GM12891 (cell line): ENCODE results near the gene RCOR1.
"Not testable (repeated sequence)": the region's sequence is repeated elsewhere in the genome, so short reads cannot be mapped to it uniquely, and the experiment has no call there.

ENCODE experiments used
- DNase-seq: peaks from one replicate; pipeline ENCODE4 v3.0.0; 2011; ENCODE audit warnings: low spot score; ENCODE audit not compliant: insufficient read length
- FAIRE-seq: peaks from 2 replicates; lab custom pipeline; 2011; peaks lifted over from hg19 to GRCh38; lab: Jason Lieb, UNC
- PAX5 ChIP-seq: IDR thresholded peaks from 2 replicates; pipeline ENCODE4 v1.6.1; 2011; ENCODE audit warnings: low read length, moderate library complexity, mild to moderate bottlenecking; ENCODE audit not compliant: insufficient read depth, severe bottlenecking
- POLR2A ChIP-seq: IDR thresholded peaks from 2 replicates; pipeline ENCODE4 v1.6.1; 2011; ENCODE audit warnings: low read depth, low read length, control low read depth
- POLR2AphosphoS5 ChIP-seq: IDR thresholded peaks from 2 replicates; pipeline ENCODE4 v1.6.1; 2011; ENCODE audit warnings: low read depth, low read length, control low read depth
- POU2F2 ChIP-seq: IDR thresholded peaks from 2 replicates; pipeline ENCODE4 v1.6.1; 2011; ENCODE audit warnings: low read depth, mild to moderate bottlenecking, control low read depth, low read length, moderate library complexity
- SPI1 ChIP-seq: IDR thresholded peaks from 2 replicates; pipeline ENCODE4 v1.6.1; 2011; ENCODE audit warnings: low read depth, low read length, control low read depth
- TAF1 ChIP-seq: IDR thresholded peaks from 2 replicates; pipeline ENCODE4 v1.6.1; 2011; ENCODE audit warnings: low read depth, low read length, control low read depth

Gene RCOR1

DNA sequence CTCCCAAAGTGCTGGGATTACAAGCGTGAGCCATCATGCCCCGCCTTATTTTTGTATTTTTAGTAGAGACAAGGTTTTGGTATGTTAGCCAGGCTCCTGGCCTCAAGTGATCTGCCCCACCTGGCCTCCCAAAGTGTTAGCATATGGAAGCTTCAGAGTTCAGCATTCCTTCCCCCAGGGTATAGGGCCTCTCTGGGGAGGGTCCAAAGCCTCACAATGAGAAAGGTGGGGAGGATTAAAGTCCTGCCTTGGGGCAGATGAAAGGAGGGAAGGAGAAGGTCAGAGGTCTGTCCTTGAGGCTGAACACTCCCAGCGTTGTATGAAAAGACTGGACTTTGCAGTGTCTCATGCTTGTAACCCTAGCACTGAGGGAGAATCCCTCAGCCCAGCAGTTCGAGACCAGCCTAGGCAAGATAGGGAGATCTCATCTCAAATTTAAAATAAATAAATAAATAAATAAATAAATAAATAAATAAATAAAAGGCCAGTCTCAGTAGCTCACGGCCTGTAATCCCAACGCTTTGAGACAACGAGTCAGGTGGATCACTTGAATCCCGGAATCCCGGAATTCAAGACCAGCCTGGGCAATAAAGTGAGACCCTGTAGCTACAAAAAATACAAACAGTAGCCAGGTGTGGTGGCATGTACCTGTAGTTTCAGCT lies 22.0 kb upstream of the RCOR1 start:
- no peak for TF ChIP-seq TAF1
- no peak for TF ChIP-seq PAX5
- TF ChIP-seq SPI1, result no peak
- TF ChIP-seq POLR2AphosphoS5, result no peak
- TF ChIP-seq POLR2A, result no peak
- no peak for TF ChIP-seq POU2F2
- FAIRE-seq (no peak), DNase-seq (no peak)

DNA sequence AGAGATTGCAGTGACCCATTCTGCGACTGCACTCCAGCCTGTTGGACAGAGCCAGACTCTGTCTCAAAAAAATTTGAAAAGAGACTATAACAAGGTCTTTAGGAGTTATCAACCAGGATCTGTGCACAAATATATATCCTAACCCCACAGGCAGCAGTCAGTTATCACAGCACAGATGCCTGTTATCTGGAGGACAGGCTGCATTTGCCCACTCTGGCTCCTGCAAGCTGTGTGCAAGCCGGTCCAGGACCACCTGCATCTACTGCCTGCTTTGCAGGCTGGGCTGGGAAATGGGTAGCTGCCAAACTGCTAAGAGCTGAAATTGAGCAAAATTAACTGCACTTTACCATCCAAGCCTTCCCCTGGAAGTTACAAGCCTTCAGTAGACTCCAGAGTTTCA lies 21.4 kb upstream of the RCOR1 start:
- DNase-seq, result no peak
- no peak for FAIRE-seq
- no peak for TF ChIP-seq POLR2AphosphoS5
- TF ChIP-seq PAX5, result no peak
- no peak for TF ChIP-seq SPI1
- TF ChIP-seq POLR2A, result no peak
- TF ChIP-seq TAF1, result no peak
- no peak for TF ChIP-seq POU2F2

DNA sequence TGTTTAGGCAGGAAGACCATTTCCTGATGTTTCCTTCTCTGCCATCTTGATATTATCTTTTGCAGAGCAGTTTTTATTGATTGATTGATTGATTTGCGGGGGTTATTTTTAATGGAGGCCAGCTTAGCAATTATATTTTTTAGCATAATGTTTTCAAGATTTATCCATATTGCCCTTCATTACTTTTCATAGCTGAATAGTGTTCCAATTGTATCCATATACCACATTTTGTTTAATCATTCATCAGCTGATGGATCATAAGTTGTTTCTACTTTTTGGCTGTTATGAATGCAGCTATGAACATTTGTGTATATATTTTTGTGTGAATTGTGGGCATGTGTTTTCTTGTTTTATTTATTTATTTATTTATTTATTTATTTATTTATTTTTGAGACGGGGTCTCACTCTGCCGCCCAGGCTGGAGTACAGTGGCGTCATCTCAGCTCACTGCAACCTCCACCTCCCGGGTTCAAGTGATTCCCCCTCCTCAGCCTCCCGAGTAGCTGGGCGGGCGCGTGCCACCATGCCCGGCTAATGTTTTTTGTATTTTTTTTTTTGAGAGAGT lies 20.9 kb upstream of the RCOR1 start:
- DNase-seq, result no peak
- TF ChIP-seq PAX5, result no peak
- TF ChIP-seq POU2F2, result no peak
- TF ChIP-seq POLR2A, result no peak
- TF ChIP-seq SPI1, result no peak
- TF ChIP-seq POLR2AphosphoS5, result no peak
- TF ChIP-seq TAF1, result no peak
- no peak for FAIRE-seq

DNA sequence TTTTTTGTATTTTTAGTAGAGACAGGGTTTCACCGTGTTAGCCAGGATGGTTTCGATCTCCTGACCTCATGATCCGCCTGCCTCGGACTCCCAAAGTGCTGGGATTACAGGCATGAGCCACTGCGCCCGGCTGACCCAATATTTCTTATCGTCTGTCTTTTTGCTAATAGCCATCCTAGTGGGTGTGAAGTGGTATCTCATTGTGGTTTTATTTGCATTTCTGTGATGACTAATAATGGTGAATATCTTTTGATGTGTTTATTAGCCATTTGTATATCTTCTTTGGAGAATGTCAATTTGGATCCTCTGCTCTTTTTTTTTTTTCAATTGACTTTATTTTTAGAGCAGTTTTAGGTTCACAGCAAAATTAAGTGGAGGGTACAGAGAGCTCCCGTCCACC lies 19.3 kb upstream of the RCOR1 start:
- FAIRE-seq, DNase-seq: not testable (repeated sequence)

DNA sequence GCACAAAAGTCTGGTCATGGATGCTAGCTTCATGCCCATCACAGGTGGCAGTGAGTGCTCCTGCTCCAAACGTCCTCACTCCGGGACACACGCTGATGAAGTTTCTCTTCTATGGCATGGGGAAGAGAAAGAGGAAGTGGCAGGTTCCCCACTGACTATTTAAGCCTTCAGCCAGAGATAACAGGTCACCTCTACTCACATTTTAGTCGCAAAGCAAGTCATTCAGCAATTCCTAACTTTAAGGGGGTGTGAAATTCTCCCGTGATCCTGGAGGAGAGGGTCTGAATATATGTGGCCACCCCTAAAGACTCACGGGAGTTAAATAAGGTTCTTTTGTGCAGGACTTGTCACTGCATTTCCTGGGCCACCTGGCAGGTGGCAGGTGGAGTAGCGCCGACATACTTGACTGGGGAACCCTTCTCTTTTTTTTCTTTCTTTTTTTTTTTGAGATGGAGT lies 18.8 kb upstream of the RCOR1 start:
- DNase-seq (no peak), FAIRE-seq (peak; percentile 41)
- TF ChIP-seq TAF1, result no peak
- peak; percentile 97 for TF ChIP-seq SPI1

DNA sequence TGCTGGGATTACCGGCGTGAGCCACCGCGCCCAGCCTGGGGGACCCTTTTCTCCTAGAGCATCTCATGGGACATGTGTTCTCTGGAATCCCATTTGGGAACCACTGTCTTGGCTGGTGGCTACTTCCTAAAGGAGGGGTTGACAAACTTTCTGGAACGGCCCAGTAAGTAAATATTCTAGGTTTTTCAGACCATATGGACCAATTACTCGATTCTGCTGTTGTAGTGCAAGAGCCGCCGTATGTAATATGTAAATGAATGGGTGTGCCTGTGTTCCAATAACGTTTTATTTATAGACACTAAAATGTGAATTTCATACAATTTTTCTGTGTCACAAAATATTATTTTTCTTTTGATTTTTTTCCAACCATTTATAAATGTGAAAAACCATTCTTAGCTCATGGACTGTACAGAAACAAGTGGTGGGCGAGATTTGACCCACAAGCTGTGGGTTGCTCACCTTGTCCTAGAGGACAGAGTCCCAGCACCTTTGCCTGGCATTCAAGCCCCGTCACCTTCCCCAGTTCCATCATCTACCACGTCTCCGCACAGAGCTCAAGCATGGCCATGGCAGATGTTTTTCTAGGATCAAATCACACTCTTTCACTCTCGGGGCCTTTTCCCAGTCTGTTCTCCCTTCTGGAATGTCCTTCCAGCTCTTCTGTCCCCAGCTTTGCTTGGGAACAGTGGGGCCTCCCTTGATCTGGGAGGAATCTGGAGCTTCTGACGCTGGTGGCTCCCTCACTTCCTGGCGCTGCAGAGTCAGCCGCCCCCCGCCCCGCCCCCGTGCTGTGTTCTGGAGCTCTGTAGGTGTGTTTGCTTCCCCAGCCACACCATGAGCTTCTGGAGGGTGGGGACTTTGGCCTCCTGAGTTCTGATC lies 17.9 kb upstream of the RCOR1 start:
- TF ChIP-seq TAF1 (no peak), PAX5 (no peak), POU2F2 (no peak)
- FAIRE-seq (no peak), DNase-seq (no peak)

DNA sequence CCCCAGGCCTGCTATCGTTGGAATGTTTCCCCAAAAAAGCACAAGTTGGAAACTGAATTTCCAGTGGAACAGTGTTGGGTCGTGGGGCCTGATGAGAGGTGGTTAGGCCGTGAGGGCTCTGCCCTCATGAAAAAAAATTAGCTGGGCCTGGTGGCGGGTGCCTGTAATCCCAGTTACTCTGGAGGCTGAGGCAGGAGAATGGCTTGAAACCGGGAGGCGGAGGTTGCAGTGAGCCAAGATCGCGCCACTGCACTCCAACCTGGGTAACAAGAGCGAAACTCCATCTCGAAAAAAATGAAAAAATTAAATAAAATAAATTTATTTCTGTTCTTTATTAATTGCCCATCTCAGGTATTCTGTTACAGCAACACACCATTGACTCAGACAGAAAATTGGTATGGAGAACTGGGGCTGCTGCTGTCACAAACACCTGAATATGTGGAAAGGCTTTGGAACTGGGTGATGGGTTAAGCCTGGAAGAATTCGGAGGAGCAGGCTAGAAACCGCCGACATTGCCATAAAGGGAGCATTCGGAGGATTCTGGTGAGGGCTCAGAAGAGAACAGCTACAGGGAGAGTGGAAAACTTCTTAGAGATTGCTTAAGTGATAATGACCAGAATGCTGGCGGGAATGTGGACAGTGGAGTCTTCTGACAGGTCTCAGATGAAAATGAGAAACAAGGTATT lies 17.1 kb upstream of the RCOR1 start:
- FAIRE-seq, result no peak
- TF ChIP-seq POLR2A (no peak), PAX5 (no peak), SPI1 (no peak), POLR2AphosphoS5 (no peak), POU2F2 (no peak), TAF1 (no peak)
- DNase-seq, result no peak

DNA sequence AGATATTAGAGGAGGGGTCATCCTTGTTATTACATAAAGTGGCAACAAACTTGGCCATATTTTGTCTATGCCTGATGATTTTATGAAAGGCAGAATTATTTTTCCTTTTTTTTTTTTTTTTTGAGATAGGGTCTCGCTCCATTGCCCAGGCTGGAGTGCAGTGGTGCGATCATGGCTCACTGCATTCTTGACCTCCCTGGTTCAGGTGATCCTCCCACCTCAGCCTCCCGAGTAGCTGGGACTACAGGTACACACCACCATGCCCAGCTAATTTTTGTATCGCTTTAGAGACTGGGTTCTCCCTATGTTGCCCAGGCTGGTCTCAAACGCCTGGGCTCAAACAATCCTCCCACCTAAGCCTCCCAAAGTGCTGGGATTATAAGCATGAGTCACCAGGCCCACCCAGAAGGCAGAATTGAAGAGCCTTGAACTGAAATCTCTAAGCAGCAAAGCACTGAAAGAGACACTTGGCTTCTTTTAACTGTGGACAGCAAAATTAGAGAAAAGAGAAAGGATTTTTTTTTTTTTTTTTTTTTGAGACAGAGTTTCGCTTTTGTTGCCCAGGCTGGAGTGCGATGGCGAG lies 16.5 kb upstream of the RCOR1 start:
- FAIRE-seq, DNase-seq: not testable (repeated sequence)

DNA sequence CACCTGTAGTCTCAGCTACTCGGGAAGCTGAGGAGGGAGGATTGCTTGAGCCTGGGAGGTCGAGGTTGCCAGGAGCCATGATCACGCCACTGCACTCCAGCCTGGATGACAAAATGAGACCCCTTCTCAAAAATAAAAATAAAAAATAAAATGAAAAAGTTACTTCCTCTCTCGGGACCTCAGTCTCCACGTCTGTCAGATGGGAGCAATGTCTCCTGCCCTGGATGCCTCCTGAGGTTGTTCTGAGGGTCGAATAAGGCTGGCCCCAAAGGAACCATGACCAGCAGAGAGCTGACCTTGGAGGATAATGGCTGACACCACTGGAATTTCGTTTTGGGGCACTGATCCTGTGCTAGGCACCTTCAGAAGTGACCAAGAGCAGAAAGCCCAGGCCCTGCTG lies 13.6 kb upstream of the RCOR1 start:
- FAIRE-seq (no peak), DNase-seq (no peak)
- no peak for TF ChIP-seq POLR2AphosphoS5
- TF ChIP-seq PAX5, result no peak
- TF ChIP-seq POU2F2, result no peak
- TF ChIP-seq SPI1, result no peak
- no peak for TF ChIP-seq POLR2A
- TF ChIP-seq TAF1, result no peak
